Measurements from ENCODE around the gene CLTC. TPM values are rescaled to one million over a fixed set of nuclear protein-coding genes. Genes with fewer than 3 reads are reported as not detected.

Gene CLTC
- total RNA-seq, 1 experiment from 2014 or later, result 283 TPM

- Mint-ChIP-seq H3K4me1 (no peaks in the 10 kb centered on the region), H3K27ac (no peak overlapping the region), H3K36me3 (peaks cover 81% of the 10 kb centered on the region), H3K4me3 (no peak overlapping the region), H3K9me3 (no peaks in the 10 kb centered on the region), H3K27me3 (ENCODE audit: low read depth) (no peaks in the 10 kb centered on the region)
- ChIA-PET POLR2A (no interaction called here), CTCF (interaction anchor here (1.3 kb wide), 1 partner anchor 354 kb away, joined by 3 read pairs; no protein-coding TSS in a partner anchor)
- ATAC-seq (no peak), DNase-seq (ENCODE audit: low spot score) (no peak)
- no peak for TF ChIP-seq HMGA2 (CRISPR knock-in tag; IDR thresholded peaks at IDR 0.05)
- no peak for TF ChIP-seq GTF2I (CRISPR knock-in tag; conservative IDR thresholded peaks at IDR 0.05)
- TF ChIP-seq CDX4 (CRISPR knock-in tag; IDR thresholded peaks at IDR 0.05; ENCODE audit: borderline replicate concordance), result no peak
- TF ChIP-seq MXD4 (CRISPR knock-in tag; IDR thresholded peaks at IDR 0.05; ENCODE audit: borderline replicate concordance), result no peak
- TF ChIP-seq CREM (CRISPR knock-in tag; IDR thresholded peaks at IDR 0.05), result no peak
- TF ChIP-seq ERG (CRISPR knock-in tag; IDR thresholded peaks at IDR 0.05), result no peak
- TF ChIP-seq NR3C1 (CRISPR knock-in tag; conservative IDR thresholded peaks at IDR 0.05; ENCODE audit: low read depth), result no peak
- TF ChIP-seq ZNF512 (CRISPR knock-in tag; IDR thresholded peaks at IDR 0.05; ENCODE audit: borderline replicate concordance), result no peak
Observed at GRCh38 chr17:59683283-59683682, 63.6 kb downstream of the CLTC start.

- POLR2A ChIA-PET, result no interaction called here
- TF ChIP-seq ZNF671 (CRISPR knock-in tag; IDR thresholded peaks at IDR 0.05) (no peak), ATF6 (CRISPR knock-in tag; IDR thresholded peaks at IDR 0.05) (no peak), FOXK1 (CRISPR knock-in tag; IDR thresholded peaks at IDR 0.05) (no peak), ZNF317 (CRISPR knock-in tag; IDR thresholded peaks at IDR 0.05; ENCODE audit: borderline replicate concordance, low read depth) (no peak), KAT7 (CRISPR knock-in tag; IDR thresholded peaks at IDR 0.05; ENCODE audit: borderline replicate concordance) (no peak), CREB1 (CRISPR knock-in tag; IDR thresholded peaks at IDR 0.05) (no peak), NFYB (CRISPR knock-in tag; conservative IDR thresholded peaks at IDR 0.05; ENCODE audit: low read depth) (no peak), AR (CRISPR knock-in tag; IDR thresholded peaks at IDR 0.05) (no peak), EMX1 (CRISPR knock-in tag; IDR thresholded peaks at IDR 0.05) (no peak), FOXP4 (CRISPR knock-in tag; IDR thresholded peaks at IDR 0.05) (no peak), RORB (CRISPR knock-in tag; IDR thresholded peaks at IDR 0.05) (no peak), NFE2L1 (CRISPR knock-in tag; IDR thresholded peaks at IDR 0.05) (no peak), ZNF281 (CRISPR knock-in tag; IDR thresholded peaks at IDR 0.05) (no peak)
Observed at GRCh38 chr17:59684967-59685366, 65.3 kb downstream of the CLTC start.

More at GRCh38 chr17:59684967-59685366, 65.3 kb downstream of the CLTC start:
- Mint-ChIP-seq H3K4me1 (no peaks in the 10 kb centered on the region), H3K36me3 (peaks cover 79% of the 10 kb centered on the region), H3K27me3 (ENCODE audit: low read depth) (no peaks in the 10 kb centered on the region), H3K27ac (no peak overlapping the region), H3K9me3 (no peaks in the 10 kb centered on the region), H3K4me3 (no peak overlapping the region)
- CTCF ChIA-PET, result interaction anchor here (0.5 kb wide), 1 partner anchor 336 kb away, joined by 4 read pairs; no protein-coding TSS in a partner anchor
- DNase-seq (ENCODE audit: low spot score) (no peak), ATAC-seq (no peak)

Data from WTC11 (cell line).